HEK293 (cell line): Measurements from ENCODE around the gene NAPA.

Experiments
- BCL6B ChIP-seq: fragments of 450-650 bp; formaldehyde crosslinking; IDR thresholded peaks from 2 replicates; pipeline ENCODE4 v1.5.1; 2017; ENCODE audit warnings: missing biosample characterization, missing genetic modification characterization
- OSR2 ChIP-seq: fragments of 450-650 bp; formaldehyde crosslinking; IDR thresholded peaks from 2 replicates; pipeline ENCODE4 v1.5.1; 2016; ENCODE audit warnings: missing biosample characterization, missing genetic modification characterization
- PATZ1 ChIP-seq: fragments of 450-650 bp; formaldehyde crosslinking; IDR thresholded peaks from 2 replicates; pipeline ENCODE4 v1.5.1; 2016; ENCODE audit warnings: missing biosample characterization, missing genetic modification characterization
- SP2 ChIP-seq: fragments of 450-650 bp; formaldehyde crosslinking; IDR thresholded peaks from 2 replicates; pipeline ENCODE4 v1.5.1; 2016; ENCODE audit warnings: missing biosample characterization, missing genetic modification characterization
- SP3 ChIP-seq: fragments of 450-650 bp; formaldehyde crosslinking; IDR thresholded peaks from 2 replicates; pipeline ENCODE4 v1.5.1; 2016; ENCODE audit warnings: missing biosample characterization, missing genetic modification characterization
- YY1 ChIP-seq: fragments of 450-650 bp; formaldehyde crosslinking; IDR thresholded peaks from 2 replicates; pipeline ENCODE4 v1.5.1; 2018; ENCODE audit warnings: missing biosample characterization, missing genetic modification characterization
- ZBTB10 ChIP-seq: fragments of 450-650 bp; formaldehyde crosslinking; IDR thresholded peaks from 2 replicates; pipeline ENCODE4 v1.5.1; 2016; ENCODE audit warnings: missing biosample characterization, missing genetic modification characterization
- ZBTB11 ChIP-seq: fragments of 450-650 bp; formaldehyde crosslinking; conservative IDR thresholded peaks from 2 replicates; pipeline ENCODE4 v1.5.1; 2016; ENCODE audit warnings: low read depth, missing biosample characterization, missing genetic modification characterization
- ZBTB26 ChIP-seq: fragments of 450-650 bp; formaldehyde crosslinking; optimal IDR thresholded peaks from 2 replicates; pipeline ENCODE3; 2016; ENCODE audit warnings: missing biosample characterization, mild to moderate bottlenecking, missing genetic modification characterization
- ZBTB49 ChIP-seq: fragments of 450-650 bp; formaldehyde crosslinking; IDR thresholded peaks from 2 replicates; pipeline ENCODE4 v1.5.1; 2016; ENCODE audit warnings: missing biosample characterization, missing genetic modification characterization, low read depth
- ZBTB7A ChIP-seq: fragments of 450-650 bp; formaldehyde crosslinking; IDR thresholded peaks from 2 replicates; pipeline ENCODE4 v1.5.1; 2016; ENCODE audit warnings: low read depth, missing biosample characterization, missing genetic modification characterization
- ZNF148 ChIP-seq: fragments of 450-650 bp; formaldehyde crosslinking; IDR thresholded peaks from 2 replicates; pipeline ENCODE4 v1.5.0; 2017; ENCODE audit warnings: missing biosample characterization, missing genetic modification characterization, borderline replicate concordance
- ZNF169 ChIP-seq: fragments of 450-650 bp; formaldehyde crosslinking; IDR thresholded peaks from 2 replicates; pipeline ENCODE4 v1.5.1; 2016; ENCODE audit warnings: missing biosample characterization, missing genetic modification characterization
- ZNF174 ChIP-seq: fragments of 450-650 bp; formaldehyde crosslinking; IDR thresholded peaks from 2 replicates; pipeline ENCODE4 v1.5.0; 2017; ENCODE audit warnings: missing biosample characterization, mild to moderate bottlenecking, missing genetic modification characterization
- ZNF223 ChIP-seq: fragments of 450-650 bp; formaldehyde crosslinking; IDR thresholded peaks from 2 replicates; pipeline ENCODE4 v1.5.1; 2016; ENCODE audit warnings: missing biosample characterization, missing genetic modification characterization
- ZNF341 ChIP-seq: fragments of 450-650 bp; formaldehyde crosslinking; IDR thresholded peaks from 2 replicates; pipeline ENCODE4; 2016; ENCODE audit warnings: low read depth, missing biosample characterization, missing genetic modification characterization
- ZNF391 ChIP-seq: fragments of 450-650 bp; formaldehyde crosslinking; IDR thresholded peaks from 2 replicates; pipeline ENCODE4 v1.5.1; 2016; ENCODE audit warnings: low read depth, missing biosample characterization, missing genetic modification characterization, borderline replicate concordance
- ZNF560 ChIP-seq: fragments of 450-650 bp; formaldehyde crosslinking; IDR thresholded peaks from 2 replicates; pipeline ENCODE4 v1.5.1; 2017; ENCODE audit warnings: missing biosample characterization, missing genetic modification characterization, borderline replicate concordance
- ZNF596 ChIP-seq: fragments of 450-650 bp; IDR thresholded peaks from 2 replicates; pipeline ENCODE4 v1.5.0; 2018; ENCODE audit warnings: missing biosample characterization, mild to moderate bottlenecking, missing genetic modification characterization, moderate library complexity
- ZNF600 ChIP-seq: fragments of 450-650 bp; formaldehyde crosslinking; IDR thresholded peaks from 2 replicates; pipeline ENCODE4 v1.5.1; 2016; ENCODE audit warnings: missing biosample characterization, missing genetic modification characterization
- ZNF768 ChIP-seq: fragments of 450-650 bp; formaldehyde crosslinking; IDR thresholded peaks from 2 replicates; pipeline ENCODE4 v1.5.1; 2018; ENCODE audit warnings: missing biosample characterization, mild to moderate bottlenecking, missing genetic modification characterization
- ZNF777 ChIP-seq: fragments of 450-650 bp; formaldehyde crosslinking; IDR thresholded peaks from 2 replicates; pipeline ENCODE4 v1.5.1; 2017; ENCODE audit warnings: missing biosample characterization, missing genetic modification characterization, borderline replicate concordance

Gene NAPA

GRCh38 chr19:47471733-47472457 is 43.0 kb downstream of the NAPA start, which contains the start of gene SLC8A2 (continued):
- TF ChIP-seq ZBTB11 (tag by site-specific recombination) (no peak), ZNF560 (no peak), YY1 (tag by site-specific recombination) (no peak), ZNF391 (peak; percentile 93; the same call in 1 of the 2 replicates), ZBTB10 (tag by site-specific recombination) (peak; percentile 66; the same call in 1 of the 2 replicates), ZNF341 (tag by site-specific recombination) (no peak), SP2 (tag by site-specific recombination) (peak; percentile 51), BCL6B (no peak), ZBTB26 (tag by site-specific recombination) (peak; percentile 44), OSR2 (tag by site-specific recombination) (peak; percentile 54; the same call in 1 of the 2 replicates), ZBTB7A (tag by site-specific recombination) (0 out of 2 replicates have a peak, but pooled peaks have one; percentile 38), ZNF600 (tag by site-specific recombination) (0 out of 2 replicates have a peak, but pooled peaks have one; percentile 21), ZBTB49 (no peak), ZNF169 (tag by site-specific recombination) (peak; percentile 47; the same call in 1 of the 2 replicates), PATZ1 (peak; percentile 91), ZNF777 (tag by site-specific recombination) (no peak), ZNF223 (tag by site-specific recombination) (no peak), ZNF596 (tag by site-specific recombination) (no peak), SP3 (peak; percentile 81), ZNF174 (no peak), ZNF768 (tag by site-specific recombination) (peak; percentile 25; the same call in 1 of the 2 replicates), ZNF148 (tag by site-specific recombination) (peak; percentile 61; the same call in 1 of the 2 replicates)
